Measurements from ENCODE around the gene CCDC47.
"Not testable (repeated sequence)": the region's sequence is repeated elsewhere in the genome, so short reads cannot be mapped to it uniquely, and the experiment has no call there.

Gene CCDC47

DNA sequence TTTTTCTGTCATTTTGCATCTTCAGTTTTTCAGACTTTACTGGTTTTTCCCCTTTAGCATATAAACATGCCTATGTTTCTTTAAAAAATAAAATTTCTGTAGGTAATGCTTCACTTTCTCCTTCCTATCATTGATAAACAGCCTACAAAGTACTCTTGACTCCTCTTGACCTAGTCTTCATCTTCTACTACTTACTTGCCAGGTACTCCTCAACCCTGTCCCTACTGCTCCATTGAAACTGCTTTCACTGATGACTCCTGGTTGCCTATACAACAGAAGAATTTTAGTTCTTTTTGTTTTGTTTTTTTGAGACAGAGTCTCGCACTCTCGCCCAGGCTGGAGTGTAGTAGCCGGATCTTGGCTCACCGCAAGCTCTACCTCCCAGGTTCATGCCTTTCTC lies 7.5 kb upstream of the CCDC47 start:
- no peak for DNase-seq

DNA sequence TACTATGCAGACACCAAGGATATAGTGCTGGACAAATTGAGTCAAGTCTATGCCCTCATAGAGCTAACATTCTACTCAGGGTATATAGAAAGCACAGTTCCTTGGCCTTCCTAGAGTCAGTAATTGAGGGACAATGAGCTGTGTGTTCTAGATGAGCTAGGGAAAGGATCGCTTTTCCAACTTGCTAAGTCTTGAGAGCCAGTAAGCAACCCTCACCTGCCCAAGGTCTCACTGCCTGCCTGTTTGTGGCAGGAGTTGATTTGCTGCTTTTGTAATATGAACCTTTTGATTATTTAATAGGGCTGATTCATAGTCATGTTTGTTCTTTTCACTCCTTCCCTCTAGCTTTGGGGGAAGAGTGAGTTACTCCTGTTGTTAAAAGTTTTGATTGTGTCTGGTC lies 7.1 kb upstream of the CCDC47 start:
- no peak for DNase-seq

DNA sequence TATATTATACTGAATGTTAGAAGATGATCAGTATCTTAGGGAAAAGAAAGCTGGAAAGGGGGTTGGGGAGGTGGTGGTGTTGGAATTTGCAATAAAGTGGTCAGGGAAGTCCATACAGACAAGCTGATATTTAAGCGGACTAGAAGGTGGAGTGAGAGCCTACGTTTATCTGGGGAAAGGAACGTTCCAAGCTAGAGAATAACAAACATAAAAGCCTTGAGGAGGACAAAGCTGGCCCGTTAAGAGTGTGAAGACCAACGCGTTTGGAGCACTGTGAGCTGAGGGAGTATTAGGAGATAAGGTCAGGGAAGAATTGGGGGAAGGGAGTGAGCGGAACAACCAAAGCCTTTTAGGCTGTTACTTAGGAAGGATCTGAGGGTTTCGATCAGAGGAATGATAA lies 2.0 kb upstream of the CCDC47 start:
- no peak for DNase-seq

DNA sequence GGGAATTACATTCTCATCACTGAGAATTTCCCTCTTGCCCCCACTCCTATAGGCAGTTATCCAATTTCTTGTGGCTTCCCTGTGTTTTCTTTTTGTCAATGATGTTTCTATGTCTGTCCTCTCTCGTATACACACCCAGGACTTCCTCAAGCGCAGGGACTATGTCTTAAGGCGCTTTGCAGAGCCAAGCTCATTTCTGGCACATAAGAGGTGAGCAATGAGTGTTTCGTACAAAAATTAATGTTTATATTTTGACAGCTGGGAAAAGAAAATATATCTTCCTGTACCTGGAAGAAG lies 1.5 kb upstream of the CCDC47 start:
- DNase-seq = no peak

DNA sequence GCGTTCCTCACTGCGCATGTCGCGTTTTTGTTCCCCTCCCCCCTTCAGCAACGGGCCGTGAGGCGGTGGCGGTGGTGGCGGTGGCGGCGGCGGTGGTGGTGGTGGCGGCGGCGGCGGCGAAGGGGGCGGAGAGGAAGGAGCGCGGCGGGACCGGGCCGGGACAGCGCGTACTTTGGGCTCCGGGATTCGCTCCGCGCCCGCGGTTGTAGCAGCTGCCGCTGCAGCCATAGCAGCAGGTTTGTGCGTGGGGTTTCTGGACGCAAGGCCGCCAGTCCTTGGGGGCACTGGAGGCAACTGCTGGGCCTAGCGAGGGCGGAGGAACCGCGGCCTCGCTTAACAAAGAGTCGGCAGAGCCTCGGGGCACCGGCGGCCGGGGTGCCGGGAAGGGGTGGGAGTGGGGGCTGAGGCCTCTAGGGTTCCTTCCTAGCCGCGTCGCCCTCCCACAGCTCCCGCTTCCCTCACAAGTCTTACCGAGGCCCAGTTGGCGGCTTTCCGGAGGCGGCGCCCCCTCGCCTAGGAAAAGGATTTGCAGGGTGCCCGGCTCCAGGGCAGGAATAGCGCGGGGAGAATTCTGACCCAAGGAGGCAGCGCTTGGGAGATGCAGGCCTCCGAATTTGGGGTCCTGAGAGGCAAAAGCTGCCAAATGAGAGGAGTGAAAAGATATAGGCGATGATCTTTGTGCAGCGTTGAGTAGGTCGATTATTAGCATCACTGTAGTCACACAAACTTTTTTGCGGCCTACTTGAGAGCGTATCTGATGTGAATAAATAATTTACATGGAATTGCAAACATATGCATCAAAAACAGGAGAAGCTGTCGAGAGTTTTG lies 958 bp upstream of the CCDC47 start, which contains the start of gene DDX42:
TSS of gene DDX42 (plus strand) at position 30 of the 828 bp plus-strand sequence. CDS start 12,880 bp downstream, outside the sequence.
- no peak for DNase-seq

DNA sequence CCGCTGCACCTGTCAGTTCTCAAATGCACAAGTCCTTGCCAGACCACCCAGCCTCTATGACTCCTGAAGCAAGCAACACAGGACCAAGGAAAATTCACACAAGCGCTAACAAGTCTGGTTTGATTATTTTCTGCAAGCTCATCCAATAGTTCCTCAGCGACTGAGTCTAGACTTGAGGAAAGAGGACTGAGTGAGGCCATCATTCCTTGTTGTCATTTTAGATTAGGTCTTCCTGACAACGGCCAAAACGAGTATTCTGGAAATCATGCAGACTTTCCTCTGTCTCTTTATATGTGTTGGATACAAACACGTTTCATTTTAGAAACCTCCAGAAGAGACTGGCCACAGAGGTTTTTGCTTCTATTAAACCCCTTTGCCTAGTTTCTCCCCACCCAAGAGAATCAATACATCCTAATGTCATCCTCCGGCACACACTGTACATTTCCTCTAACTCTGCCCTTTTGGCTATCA lies 561 bp downstream of the CCDC47 start:
- DNase-seq = no peak

DNA sequence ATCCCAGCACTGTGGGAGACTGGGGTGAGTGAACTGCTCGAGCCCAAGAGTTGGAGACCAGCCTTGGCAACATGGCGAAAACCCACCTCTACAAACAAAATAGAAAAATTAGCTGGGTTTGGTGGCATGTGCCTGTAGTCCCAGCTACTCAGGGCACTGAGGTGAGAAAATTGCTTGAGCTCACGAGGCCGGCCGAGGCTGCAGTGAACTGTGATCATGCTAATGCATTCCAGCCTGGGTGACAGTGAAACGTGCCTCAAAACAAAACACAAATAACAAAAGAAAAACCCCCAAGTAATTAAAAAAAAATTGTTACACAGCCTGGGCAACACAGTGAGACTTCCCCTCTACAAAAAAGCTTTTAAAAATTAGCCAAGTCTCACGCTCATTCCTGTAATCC lies 5.0 kb downstream of the CCDC47 start:
- no peak for DNase-seq

DNA sequence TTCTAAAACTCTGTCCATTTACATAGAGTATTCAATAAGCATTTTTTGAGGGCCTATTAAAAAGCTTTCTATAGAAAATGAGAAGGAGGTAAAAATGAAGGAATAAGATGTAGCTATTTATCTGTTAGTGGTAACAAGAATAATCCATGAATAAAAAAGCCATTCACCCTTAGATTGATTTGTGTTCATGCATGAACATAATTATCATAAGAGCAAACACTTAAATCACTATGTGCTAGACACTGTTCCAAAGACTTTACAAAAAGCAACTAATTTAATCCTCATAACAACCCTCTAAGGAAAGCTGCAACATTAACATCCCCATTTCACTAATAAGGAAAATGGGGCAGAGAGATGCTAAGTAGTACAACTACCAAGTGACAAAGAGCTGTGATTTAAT lies 6.6 kb downstream of the CCDC47 start:
- DNase-seq = no peak

DNA sequence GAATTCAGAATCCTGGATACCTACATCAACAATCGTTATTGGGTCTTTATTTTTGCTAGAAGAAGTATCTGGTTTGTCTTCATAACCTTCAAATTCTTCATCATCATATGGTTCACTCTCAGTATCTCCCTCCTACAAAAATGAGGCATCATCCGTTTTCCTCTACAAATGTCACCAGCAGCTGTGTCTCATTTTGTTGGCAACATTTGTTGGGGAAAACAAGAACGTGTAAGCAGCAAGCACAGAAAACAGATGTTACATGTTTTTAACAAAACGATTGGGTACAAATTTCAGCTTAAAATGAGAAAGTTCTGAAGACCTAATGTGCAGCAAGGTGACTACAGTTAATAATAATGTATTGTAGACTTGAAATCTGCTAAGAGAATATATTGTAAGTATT lies 8.7 kb downstream of the CCDC47 start:
- DNase-seq = no peak

DNA sequence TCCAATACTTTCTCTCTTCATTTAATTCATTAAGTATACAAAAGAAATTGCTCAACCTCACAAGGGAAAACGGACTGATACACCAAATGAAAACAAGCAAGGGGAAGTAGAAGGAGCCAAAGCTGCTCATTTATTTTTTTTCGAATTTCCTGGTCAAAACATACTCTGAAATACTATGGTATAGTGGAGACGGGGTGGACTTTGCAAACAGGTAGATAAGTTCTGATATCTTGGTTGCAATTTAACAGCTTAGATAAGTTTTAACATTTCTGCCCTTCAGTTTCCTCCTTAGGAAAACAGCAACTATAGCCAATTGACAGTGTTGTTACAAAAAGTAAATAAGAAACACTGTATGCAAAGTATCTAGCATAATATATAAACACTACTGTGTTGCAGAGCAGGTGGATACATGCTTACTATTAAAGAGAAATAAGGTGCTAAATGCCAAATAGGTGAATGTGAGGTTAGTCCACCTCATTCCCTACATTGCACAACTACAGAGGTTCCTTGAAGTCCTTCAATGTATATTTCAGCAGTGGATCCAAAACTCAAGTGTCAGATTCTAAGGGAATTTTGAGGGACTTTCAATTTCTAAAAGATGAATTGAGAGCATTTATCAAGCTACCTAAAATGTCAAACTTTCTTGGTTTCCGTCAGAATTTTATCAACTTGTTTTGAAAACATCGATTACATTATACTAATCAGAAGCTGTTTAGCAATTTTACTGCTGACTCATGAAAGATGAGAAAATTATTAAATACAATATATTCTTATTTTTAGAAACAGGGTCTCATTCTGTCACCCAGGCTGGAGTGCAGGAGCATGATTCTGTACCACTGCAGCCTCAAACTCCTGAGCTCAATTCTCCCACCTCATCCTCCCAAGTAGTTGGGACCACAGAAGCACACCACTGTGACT lies 11.0 kb downstream of the CCDC47 start:
- no peak for DNase-seq

DNA sequence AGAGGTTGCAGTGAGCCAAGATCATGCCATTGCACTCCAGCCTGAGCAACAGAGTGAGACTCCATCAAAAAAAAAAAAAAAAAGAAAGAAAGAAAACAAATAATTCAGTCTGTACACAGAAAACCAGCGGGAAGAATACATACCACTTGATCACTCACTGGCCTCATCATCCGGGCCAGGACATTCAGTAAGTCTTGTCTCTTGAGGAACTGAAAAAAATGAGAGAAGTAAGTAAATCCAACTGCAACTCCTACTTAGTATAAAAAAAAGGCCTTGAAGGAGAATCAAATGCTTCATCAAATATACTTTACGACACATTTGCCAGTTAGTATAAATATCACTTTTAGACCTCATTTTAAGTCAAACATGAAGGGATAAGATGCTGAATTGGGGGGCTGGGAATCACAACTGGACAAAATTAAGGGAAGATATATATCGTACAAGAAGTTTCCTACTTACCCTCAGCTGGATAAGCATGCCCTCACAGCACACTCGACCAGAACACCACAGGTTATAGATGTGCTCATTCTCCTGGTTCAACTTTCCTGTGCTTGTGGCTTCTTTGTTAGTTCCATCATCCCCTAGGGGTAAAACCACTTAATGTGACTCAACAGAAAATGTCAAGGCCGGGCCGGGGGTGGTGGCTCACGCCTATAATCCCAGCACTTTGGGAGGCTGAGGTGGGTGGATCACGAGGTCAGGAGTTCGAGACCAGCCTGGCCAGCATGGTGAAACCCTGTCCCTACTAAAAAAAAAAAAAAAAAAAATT lies 12.4 kb downstream of the CCDC47 start:
- no peak for DNase-seq

DNA sequence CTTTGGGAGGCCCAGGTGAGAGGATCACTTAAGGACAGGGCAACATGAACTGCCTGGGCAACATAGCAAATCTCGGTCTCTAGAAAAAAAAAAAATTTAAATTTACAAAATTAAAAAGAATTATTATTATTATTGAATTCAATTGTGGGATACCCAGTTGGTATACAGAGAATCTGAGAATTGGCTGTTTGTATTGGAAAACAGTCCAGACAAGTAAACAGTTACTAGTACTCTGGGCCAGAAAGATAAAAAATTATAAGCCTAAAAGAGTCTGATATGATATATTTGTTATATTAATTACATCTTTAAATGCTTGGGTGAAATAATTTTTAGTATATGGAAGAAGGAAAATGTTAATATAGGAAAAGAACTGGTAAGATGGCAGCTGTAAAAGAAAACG lies 15.0 kb downstream of the CCDC47 start:
- no peak for DNase-seq

DNA sequence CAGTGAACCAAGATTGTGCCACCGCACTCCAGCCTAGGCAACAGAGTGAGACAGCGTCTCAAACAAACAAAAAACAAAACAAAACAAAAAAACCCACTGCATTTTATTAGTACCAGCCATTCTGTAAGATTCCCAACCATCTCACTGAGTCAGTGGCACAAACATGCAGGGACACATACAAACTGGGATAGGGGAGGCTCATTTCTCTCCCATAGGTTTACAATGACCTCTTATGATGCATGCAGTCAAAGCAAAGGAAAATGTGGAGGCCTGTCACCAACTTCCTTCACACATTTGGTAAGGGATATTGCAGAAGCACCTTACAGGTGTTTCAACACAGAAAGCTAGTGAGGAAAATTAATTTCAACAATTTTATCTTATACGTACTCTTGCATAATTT lies 19.4 kb downstream of the CCDC47 start:
- no peak for DNase-seq

DNA sequence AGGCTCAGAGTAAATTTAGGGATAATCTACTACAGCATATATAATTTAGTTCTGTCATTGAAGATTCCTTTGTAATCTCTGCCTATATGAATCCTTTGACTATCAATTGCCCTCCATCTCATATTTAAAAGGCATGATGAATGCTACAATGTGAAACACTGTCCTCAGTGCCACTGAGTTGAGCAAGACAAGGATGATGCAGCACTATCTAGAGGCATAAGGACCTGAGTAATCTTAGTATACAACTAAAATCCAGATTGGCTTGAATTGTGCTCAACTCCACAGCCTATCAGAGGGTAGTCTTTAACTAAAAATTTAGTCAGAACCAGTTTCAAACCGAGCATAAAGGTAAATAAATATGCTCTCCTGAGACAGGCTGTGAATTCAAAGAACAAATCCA lies 20.2 kb downstream of the CCDC47 start:
- no peak for DNase-seq

DNA sequence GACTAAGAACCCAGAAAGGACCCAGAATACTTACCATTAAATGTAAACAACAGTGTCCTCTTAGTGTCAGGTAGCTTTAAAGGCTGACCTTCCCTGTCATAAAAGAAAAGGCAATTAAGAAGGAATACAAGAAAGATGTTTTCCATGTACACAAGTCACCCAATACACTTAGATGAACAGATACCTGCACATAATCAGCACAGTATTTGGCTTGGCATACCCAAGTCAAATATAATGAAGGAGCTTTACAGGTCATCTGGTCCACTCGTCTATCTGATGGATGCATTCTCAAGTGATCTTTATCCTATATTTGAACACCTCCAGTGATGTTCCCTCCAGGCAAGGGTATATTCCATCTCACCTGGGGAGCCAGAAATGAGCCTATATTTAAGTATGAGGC lies 20.7 kb downstream of the CCDC47 start:
- DNase-seq = no peak

DNA sequence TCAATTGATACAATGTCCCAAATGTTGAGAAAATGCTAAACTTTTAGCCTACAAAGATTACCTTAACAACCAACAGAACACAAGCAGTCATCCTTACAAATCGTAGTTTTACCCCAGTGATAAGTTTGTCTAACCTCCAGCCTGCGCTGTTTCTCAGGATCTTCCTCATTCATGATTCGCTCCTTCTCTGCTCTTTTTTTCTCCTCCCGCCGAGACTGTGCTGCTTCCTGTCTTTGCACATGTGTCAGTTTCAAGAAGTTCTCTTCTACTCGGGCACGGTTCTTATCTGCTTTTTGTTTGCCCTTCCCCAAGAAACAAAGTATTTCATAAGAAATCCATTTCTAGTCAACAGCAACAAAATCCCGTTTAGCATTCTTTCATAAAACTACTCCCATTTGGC lies 21.6 kb downstream of the CCDC47 start:
- DNase-seq = no peak

DNA sequence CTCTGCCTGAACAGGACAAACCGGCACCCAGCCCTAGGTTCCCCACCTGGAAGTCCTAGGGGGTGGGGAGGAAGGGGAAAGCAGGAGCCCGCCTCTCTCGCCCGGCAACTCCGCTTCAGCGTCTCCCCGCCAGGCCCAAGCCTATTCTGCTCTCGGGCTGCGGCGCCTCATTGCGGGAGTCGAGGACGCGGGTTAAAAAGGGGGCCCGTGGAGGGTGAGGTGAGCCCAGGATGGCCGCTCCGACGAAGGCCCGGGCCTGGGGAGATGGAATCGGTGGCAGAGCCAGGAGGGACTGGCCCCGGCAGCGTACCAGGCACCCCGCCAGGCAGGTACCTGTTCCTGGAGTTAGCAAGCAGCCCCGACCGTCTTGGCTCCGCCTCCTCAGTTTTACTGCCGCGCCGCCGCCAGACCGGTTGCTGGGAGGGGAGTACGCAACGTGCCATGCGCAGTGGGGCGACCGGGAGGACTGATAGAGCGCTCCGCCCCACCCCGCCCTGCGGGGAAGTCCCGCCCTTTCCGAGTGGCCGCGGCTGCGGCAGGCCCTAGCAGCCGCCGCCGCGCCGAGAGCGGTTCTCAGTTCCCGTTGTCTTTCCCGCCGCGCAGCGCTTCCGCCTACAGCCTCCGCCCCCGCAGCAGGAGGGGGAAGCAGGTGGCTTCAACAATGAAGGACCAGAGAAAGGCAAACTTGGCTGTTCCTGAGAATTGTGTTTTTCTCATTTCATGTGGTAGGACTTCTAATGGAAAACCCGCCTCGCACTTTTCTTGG lies 31.8 kb downstream of the CCDC47 start, which contains the start of gene STRADA:
TSS of gene STRADA (minus strand) at position 392 of the 766 bp plus-strand sequence. CDS start 13,430 bp downstream, outside the sequence.
- peak; percentile 86 for DNase-seq

DNA sequence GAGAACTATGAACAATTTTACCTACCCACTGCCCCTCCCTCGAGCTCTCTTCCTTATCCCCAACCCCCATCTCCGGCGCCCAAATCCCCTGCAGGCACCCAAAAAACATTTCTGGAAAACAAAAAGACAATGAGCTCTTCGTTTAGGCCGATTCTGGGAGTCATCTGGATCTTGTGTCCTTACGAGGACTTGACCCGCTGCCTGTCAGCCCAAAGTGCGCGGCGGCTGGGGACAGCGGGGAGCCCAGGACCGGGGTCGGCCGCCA lies 32.3 kb downstream of the CCDC47 start:
- DNase-seq = no peak

DNA sequence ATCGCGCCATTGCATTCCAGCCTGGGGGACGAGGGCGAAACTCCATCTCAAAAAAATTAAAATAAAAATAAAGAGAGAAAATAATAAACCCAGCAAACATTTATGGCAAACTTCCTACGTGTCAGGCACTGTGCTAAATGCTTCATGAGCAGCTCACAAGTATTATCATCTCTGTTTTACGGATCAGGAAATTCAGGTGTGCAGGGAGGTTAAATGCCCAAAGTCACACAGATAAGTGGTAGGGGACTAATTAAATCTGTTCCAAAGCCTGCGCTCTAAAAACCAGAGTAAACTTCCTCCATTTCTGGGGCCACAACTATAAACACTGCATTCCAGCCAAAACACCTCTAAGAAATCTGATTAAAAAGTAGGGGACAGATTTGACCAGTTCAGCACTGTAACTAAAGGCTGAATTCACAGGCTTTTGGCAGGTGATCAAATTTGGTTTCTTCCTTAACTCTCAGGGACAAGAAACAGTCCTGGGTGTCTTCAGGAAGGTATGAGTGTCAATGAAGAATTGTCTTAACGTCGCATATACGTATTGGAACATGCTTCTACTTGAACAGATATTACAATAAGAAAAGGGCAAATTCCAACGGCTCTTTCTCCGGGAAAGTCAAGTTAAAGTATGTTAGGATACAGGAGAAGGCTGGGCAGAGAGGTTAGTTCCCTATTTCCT lies 32.8 kb downstream of the CCDC47 start:
- DNase-seq = no peak

DNA sequence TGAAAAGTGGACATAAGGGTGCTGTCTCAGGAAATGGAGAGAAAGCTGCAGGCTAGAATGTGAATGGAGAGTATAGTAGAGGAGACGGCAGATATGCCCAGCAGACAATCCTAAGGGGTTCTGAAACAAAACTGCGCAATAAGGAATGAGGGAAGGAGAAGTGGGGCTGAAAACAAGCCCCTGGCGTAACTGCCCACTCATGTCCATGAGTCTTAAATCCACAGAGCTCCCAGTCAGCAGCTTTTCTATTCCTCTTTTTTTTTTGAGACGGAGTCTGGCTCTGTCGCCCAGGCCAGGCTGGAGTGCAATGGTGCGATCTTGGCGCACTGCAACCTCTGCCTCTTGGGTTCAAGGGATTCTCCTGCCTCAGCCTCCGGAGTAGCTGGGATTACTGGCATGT lies 37.7 kb downstream of the CCDC47 start:
- no peak for DNase-seq

DNA sequence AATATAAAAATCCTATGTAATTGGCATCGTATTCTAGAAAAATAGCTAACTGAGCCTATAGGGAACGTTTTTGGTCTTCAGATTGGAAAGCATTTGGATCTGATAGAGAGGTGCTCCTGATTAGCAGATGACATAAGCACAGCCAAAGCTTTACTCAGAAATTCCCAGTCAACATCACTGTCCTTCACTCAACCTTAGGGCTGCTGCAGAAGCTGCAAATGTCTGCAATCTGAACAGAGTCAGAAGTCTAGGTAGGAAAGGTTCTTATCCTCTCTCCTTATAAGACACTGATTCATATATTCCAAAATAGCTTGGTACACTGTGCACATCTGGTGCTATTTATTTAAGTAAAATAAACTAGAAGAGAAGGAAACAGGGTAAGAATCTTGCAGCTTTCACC lies 51.0 kb downstream of the CCDC47 start:
- no peak for DNase-seq

DNA sequence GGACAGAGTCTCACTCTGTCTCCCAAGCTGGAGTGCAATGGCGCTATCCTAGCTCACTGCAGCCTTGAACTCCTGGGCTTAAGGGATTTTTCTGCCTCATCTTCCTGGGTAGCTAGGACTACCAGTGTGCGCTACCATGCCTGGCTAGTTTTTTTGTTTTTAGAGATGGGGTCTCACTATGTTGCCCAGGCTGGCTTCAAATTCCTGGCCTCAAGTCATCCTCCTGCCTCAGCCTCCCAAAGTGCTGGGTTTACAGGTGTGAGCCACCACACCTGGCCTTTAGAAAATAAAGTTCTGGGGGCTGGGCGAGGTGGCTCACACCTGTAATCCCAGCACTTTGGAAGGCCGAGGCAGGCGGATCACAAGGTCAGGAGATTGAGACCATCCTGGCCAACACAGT lies 53.2 kb downstream of the CCDC47 start:
- DNase-seq = not testable (repeated sequence)

Measured in NCI-H187 treated with DMSO at 0.1 percent for 48 hours (cell line).